RWPE2 (cell line): ENCODE data around the gene WRAP53.

Experiments
- ATAC-seq: fragments of 200-7000 bp; cut with Tn5 transposase; 3 replicates; pipeline ENCODE4 v1.9.1; 2021; ENCODE audit warnings: low read depth
- DNase-seq: peaks from one replicate; pipeline ENCODE4 v3.0.0-alpha.2; 2020; ENCODE audit warnings: low spot score
- H3K27ac ChIP-seq: fragments of 450-650 bp; 2 replicates; pipeline ENCODE4 v1.5.1; 2017; ENCODE audit warnings: mild to moderate bottlenecking; ENCODE audit not compliant: poor library complexity, severe bottlenecking
- H3K27me3 ChIP-seq: fragments of 250-450 bp; sonication (Bioruptor Pico); 2 replicates; pipeline ENCODE4 v1.5.1; 2021; ENCODE audit warnings: mild to moderate bottlenecking, moderate library complexity; ENCODE audit not compliant: insufficient read depth, poor library complexity, severe bottlenecking
- H3K36me3 ChIP-seq: fragments of 250-450 bp; sonication (Bioruptor Pico); 2 replicates; pipeline ENCODE4 v1.5.1; 2020; ENCODE audit warnings: low read depth, mild to moderate bottlenecking, moderate library complexity
- H3K4me1 ChIP-seq: fragments of 250-450 bp; sonication (Bioruptor Pico); 2 replicates; pipeline ENCODE4 v1.5.1; 2021; ENCODE audit warnings: mild to moderate bottlenecking, moderate library complexity; ENCODE audit not compliant: insufficient read depth, poor library complexity, severe bottlenecking
- H3K4me3 ChIP-seq: fragments of 250-450 bp; sonication (Bioruptor Pico); 2 replicates; pipeline ENCODE4 v1.5.1; 2021; ENCODE audit warnings: mild to moderate bottlenecking, moderate library complexity; ENCODE audit not compliant: severe bottlenecking
- H3K9me3 ChIP-seq: fragments of 250-450 bp; sonication (Bioruptor Pico); 2 replicates; pipeline ENCODE4 v1.5.1; 2021; ENCODE audit warnings: mild to moderate bottlenecking, moderate library complexity; ENCODE audit not compliant: severe bottlenecking
- CTCF ChIP-seq: fragments of 450-650 bp; IDR thresholded peaks from one replicate; pipeline ENCODE4 v1.5.1; 2017; ENCODE audit warnings: mild to moderate bottlenecking, moderate library complexity; ENCODE audit not compliant: poor library complexity, severe bottlenecking

The WRAP53 gene

GRCh38 chr17:7652388-7653356 is 35.6 kb upstream of the WRAP53 start:
- H3K9me3 ChIP-seq: no peaks in the 10 kb centered on the region
- H3K4me1 ChIP-seq: no peaks in the 10 kb centered on the region
- no peak overlapping the region for H3K4me3 ChIP-seq
- DNase-seq (no peak), ATAC-seq (no peak)
- no peak overlapping the region for H3K27ac ChIP-seq
- no peaks in the 10 kb centered on the region for H3K36me3 ChIP-seq
- peaks cover 41% of the 10 kb centered on the region for H3K27me3 ChIP-seq
- TF ChIP-seq CTCF: no peak

- no peak for DNase-seq
- H3K36me3 ChIP-seq: no peaks in the 10 kb centered on the region
- H3K4me1 ChIP-seq: no peaks in the 10 kb centered on the region
- no peak for ATAC-seq
- H3K4me3 ChIP-seq: no peak overlapping the region
- H3K9me3 ChIP-seq: no peaks in the 10 kb centered on the region
- H3K27me3 ChIP-seq: peaks cover 38% of the 10 kb centered on the region
- no peak for TF ChIP-seq CTCF
- no peak overlapping the region for H3K27ac ChIP-seq
These were observed 33.3 kb upstream of the WRAP53 start for GRCh38 chr17:7654832-7655540.

GRCh38 chr17:7655541-7655840 is 32.8 kb upstream of the WRAP53 start:
- Histone ChIP-seq H3K27me3 (peaks cover 33% of the 10 kb centered on the region), H3K36me3 (no peaks in the 10 kb centered on the region), H3K4me3 (no peak overlapping the region), H3K4me1 (no peaks in the 10 kb centered on the region), H3K27ac (no peak overlapping the region), H3K9me3 (no peaks in the 10 kb centered on the region)
- no peak for TF ChIP-seq CTCF
- DNase-seq (no peak), ATAC-seq (no peak)

GRCh38 chr17:7656958-7657609 is 31.2 kb upstream of the WRAP53 start:
- Histone ChIP-seq H3K4me3 (no peak overlapping the region), H3K27me3 (peaks cover 17% of the 10 kb centered on the region), H3K4me1 (no peaks in the 10 kb centered on the region), H3K27ac (no peak overlapping the region), H3K36me3 (no peaks in the 10 kb centered on the region), H3K9me3 (no peaks in the 10 kb centered on the region)
- no peak for DNase-seq
- no peak for ATAC-seq
- no peak for TF ChIP-seq CTCF
